Measurements from ENCODE around the gene TRAPPC12. TPM values are rescaled to one million over a fixed set of nuclear protein-coding genes. Genes with fewer than 3 reads are reported as not detected.
"Not testable (repeated sequence)": the region's sequence is repeated elsewhere in the genome, so short reads cannot be mapped to it uniquely, and the experiment has no call there.

TRAPPC12 gene
- total RNA-seq, 1 donor from 2014 or later = 89.8 TPM

- Histone ChIP-seq H3K27me3 (no peaks in the 10 kb centered on the region), H3K36me3 (peaks cover 5% of the 10 kb centered on the region), H3K9me3 (no peaks in the 10 kb centered on the region), H3K4me1 (no peaks in the 10 kb centered on the region), H3K4me3 (no peak overlapping the region), H3K27ac (no peak overlapping the region)
- intact Hi-C loops (cut with DNase I) = no loop called here
- ATAC-seq (no peak), DNase-seq (peak; percentile 31)
- TF ChIP-seq, protein P1, sequence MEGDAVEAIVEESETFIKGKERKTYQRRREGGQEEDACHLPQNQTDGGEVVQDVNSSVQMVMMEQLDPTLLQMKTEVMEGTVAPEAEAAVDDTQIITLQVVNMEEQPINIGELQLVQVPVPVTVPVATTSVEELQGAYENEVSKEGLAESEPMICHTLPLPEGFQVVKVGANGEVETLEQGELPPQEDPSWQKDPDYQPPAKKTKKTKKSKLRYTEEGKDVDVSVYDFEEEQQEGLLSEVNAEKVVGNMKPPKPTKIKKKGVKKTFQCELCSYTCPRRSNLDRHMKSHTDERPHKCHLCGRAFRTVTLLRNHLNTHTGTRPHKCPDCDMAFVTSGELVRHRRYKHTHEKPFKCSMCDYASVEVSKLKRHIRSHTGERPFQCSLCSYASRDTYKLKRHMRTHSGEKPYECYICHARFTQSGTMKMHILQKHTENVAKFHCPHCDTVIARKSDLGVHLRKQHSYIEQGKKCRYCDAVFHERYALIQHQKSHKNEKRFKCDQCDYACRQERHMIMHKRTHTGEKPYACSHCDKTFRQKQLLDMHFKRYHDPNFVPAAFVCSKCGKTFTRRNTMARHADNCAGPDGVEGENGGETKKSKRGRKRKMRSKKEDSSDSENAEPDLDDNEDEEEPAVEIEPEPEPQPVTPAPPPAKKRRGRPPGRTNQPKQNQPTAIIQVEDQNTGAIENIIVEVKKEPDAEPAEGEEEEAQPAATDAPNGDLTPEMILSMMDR (IDR thresholded peaks at IDR 0.05) = no peak
Observed at GRCh38 chr2:3491306-3491705, 111.8 kb downstream of the TRAPPC12 start.

DNA sequence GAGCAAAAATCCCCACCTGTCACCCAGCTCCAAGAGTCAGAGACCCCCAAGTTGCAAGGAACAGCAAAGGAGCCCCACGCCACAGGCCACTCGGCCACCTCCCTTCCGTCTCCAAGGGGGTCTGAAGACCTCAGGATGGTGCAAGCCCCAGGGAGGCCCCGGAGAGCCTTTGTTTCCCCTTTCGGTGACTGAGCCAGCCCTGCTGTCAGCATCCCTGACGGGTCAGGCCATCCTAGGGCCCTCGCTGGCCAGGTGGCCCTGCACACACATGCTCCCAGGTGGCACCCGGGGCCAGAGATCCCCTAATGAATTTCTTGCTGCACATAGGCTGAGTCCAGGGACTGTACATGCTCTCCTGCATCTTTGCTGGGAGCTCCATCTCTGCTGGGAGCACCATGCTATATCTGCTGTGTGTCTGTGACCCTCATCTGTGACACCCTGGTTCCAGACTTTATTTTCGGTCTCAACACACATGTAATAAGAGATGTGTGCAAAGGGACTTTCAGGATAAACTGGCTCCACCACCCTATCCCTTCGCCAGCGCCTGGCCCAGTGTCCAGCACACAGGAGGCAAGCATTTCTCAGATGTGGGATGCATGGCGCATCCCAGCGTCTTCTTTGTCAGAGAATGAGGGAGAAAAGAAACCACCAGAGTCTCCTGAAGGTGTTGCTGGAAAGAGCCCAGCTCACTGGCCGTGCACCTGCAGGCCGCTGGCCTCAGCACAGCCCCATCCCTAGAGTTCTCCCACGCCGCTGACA is 112.4 kb downstream of the TRAPPC12 start:
- Histone ChIP-seq H3K27ac (no peak overlapping the region), H3K9me3 (no peaks in the 10 kb centered on the region), H3K4me3 (no peak overlapping the region), H3K36me3 (peaks cover 10% of the 10 kb centered on the region), H3K27me3 (no peaks in the 10 kb centered on the region), H3K4me1 (no peaks in the 10 kb centered on the region)
- DNase-seq (peak; percentile 46), ATAC-seq (no peak)
- intact Hi-C loops (cut with DNase I) = no loop called here
- TF ChIP-seq, protein P1 (IDR thresholded peaks at IDR 0.05) = no peak

DNA sequence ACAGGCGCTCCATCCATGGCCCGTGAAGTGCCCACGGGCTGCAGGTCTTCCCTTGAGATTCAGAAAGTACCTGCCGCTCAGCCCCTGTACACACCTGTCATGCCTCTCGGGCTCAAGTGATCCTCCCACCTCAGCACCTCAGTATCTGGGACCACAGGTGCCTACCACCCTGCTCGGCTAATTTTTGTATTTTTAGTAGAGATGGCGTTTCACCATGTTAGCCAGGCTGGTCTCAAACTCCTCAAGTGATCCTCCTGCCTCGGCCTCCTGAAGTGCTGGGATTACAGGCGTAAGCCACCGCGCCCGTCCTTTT is 112.9 kb downstream of the TRAPPC12 start:
- H3K27me3 ChIP-seq; DNase-seq; ATAC-seq; intact Hi-C loops (cut with DNase I); H3K9me3 ChIP-seq; H3K27ac ChIP-seq; H3K4me3 ChIP-seq; H3K4me1 ChIP-seq: not testable (repeated sequence)
- peaks cover 16% of the 10 kb centered on the region for H3K36me3 ChIP-seq

DNA sequence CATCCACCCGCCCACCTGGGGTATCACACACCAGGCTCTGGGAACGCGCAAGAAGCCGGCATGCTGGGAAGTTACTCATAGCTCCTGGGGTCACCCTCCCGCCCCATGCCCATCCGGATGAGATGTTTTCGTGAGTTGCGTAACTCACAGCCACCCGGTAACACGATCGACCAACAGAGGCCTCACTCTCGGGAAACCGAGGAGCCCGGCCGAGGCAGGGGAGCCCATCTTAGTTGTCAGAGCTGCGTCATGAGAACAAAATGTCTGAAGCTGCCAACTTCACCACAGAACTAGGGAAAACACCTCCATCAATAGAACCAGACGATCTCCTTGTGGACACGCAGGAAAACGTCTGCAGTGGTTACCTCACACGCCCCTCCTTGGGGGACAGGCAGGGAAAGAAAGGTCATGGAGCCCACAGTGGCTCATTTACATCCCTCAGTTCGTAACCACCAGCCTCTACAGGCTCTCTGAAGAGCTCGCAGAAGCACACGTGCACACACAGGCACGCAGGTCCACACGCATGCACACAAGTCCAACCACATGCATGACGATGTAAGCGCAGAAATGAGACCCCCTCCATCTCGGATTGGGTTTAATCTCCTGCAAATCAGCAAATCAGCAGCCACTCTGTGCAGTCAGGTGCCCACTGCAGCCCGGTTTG is 113.6 kb downstream of the TRAPPC12 start:
- intact Hi-C loops (cut with DNase I) = no loop called here
- TF ChIP-seq, protein P1 (IDR thresholded peaks at IDR 0.05) = no peak
- Histone ChIP-seq H3K27ac (no peak overlapping the region), H3K9me3 (no peaks in the 10 kb centered on the region), H3K4me3 (no peak overlapping the region), H3K36me3 (peaks cover 22% of the 10 kb centered on the region), H3K27me3 (no peaks in the 10 kb centered on the region), H3K4me1 (no peaks in the 10 kb centered on the region)
- ATAC-seq = no peak
- DNase-seq = peak; percentile 57

- peak; percentile 70 for ATAC-seq
- Histone ChIP-seq H3K27me3 (no peaks in the 10 kb centered on the region), H3K36me3 (peaks cover 28% of the 10 kb centered on the region), H3K4me1 (no peaks in the 10 kb centered on the region), H3K27ac (no peak overlapping the region), H3K4me3 (peak overlapping the region; percentile 9), H3K9me3 (no peaks in the 10 kb centered on the region)
- DNase-seq = peak; percentile 48
- intact Hi-C loops (cut with DNase I) = no loop called here
- TF ChIP-seq, protein P1 (IDR thresholded peaks at IDR 0.05) = no peak
Observed at GRCh38 chr2:3493615-3494007, 114.1 kb downstream of the TRAPPC12 start.

DNA sequence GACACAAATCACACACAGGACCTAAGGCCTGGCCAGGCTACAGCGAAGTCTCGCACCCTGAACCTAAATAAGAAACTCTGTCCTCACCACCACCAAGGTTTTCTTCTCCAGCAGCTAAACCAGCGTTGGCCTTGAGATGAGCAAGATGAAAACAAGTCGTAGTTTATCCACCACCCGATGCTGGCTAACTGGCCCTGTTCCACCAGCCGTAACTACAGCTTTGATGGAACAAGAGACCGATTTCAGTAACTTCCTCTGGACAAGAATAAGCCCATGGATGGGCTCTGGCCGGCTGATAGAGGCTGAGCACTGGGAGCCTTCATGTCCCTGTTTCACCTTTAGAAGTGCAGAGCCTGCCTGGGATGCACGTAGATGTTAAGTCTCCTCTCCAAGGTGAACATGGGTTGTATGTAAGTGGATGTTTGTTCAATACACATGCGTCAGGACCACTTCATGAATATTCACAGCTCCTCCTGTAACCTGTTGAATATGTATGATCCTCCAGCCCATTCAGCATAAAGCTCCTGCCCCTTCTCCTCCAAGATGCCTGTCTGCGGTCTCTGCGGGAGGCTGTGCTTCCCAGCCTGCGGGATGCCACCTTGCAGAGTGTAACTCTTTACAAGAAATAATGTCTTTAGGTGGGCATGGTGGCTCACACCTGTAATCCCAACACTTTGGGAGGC is 115.6 kb downstream of the TRAPPC12 start:
- peak; percentile 17 for DNase-seq
- no peak overlapping the region for H3K27ac ChIP-seq
- no peaks in the 10 kb centered on the region for H3K9me3 ChIP-seq
- no peak overlapping the region for H3K4me3 ChIP-seq
- H3K4me1 ChIP-seq = no peaks in the 10 kb centered on the region
- intact Hi-C loops (cut with DNase I) = no loop called here
- TF ChIP-seq, protein P1 (IDR thresholded peaks at IDR 0.05) = no peak
- H3K27me3 ChIP-seq = no peaks in the 10 kb centered on the region
- peaks cover 43% of the 10 kb centered on the region for H3K36me3 ChIP-seq
- no peak for ATAC-seq

GRCh38 chr2:3496708-3497080 is 117.2 kb downstream of the TRAPPC12 start:
- intact Hi-C loops (cut with DNase I); ATAC-seq; H3K9me3 ChIP-seq; H3K27ac ChIP-seq; DNase-seq; H3K4me3 ChIP-seq; H3K4me1 ChIP-seq; H3K27me3 ChIP-seq: not testable (repeated sequence)
- peaks cover 58% of the 10 kb centered on the region for H3K36me3 ChIP-seq
